H1 (cell line): ENCODE results near the gene PPM1G. TPM values are rescaled to one million over a fixed set of nuclear protein-coding genes. Genes with fewer than 3 reads are reported as not detected.

Experiments
- CTCF ChIA-PET: fragments of 300-600 bp; sonication (Branson Sonifier 250); formaldehyde crosslinking; loops from one replicate; lab custom pipeline; 2021; ENCODE audit not compliant: partially characterized antibody; lab: Charles Lee
- POLR2A ChIA-PET: fragments of 300-600 bp; sonication (Branson Sonifier 250); formaldehyde crosslinking; loops from one replicate; lab custom pipeline; 2021; ENCODE audit warnings: inconsistent platforms; ENCODE audit not compliant: partially characterized antibody; lab: Charles Lee
- DNase-seq, 2 experiments: peaks; one replicate each; pipeline versions ENCODE4 v3.0.0 to v3.0.0-alpha.2; 2010 to 2022; ENCODE audit warnings: low spot score in 2 of 2, low read depth in 1 of 2, mixed read lengths in 1 of 2
- FAIRE-seq: peaks from 2 replicates; lab custom pipeline; 2011; peaks lifted over from hg19 to GRCh38; lab: Jason Lieb, UNC
- H2AFZ ChIP-seq: 2 replicates; pipeline ENCODE4 v1.8.1; 2012; ENCODE audit warnings: low read length, inconsistent platforms
- H2AK5ac ChIP-seq: 2 replicates; pipeline ENCODE4 v1.6.1; 2013; ENCODE audit warnings: low read depth, low read length
- H2BK120ac ChIP-seq: replicated peaks from 2 replicates; pipeline ENCODE3; 2013; ENCODE audit warnings: low read depth, low read length, inconsistent platforms
- H2BK12ac ChIP-seq: 2 replicates; pipeline ENCODE4 v1.6.1; 2013; ENCODE audit warnings: low read depth, low read length
- H2BK15ac ChIP-seq: 2 replicates; pipeline ENCODE4 v1.6.1; 2013; ENCODE audit warnings: low read length
- H2BK20ac ChIP-seq: 2 replicates; pipeline ENCODE4 v1.6.1; 2013; ENCODE audit warnings: low read length
- H2BK5ac ChIP-seq: 2 replicates; pipeline ENCODE4 v1.6.1; 2013; ENCODE audit warnings: low read depth, low read length
- H3K14ac ChIP-seq: 2 replicates; pipeline ENCODE4 v1.6.1; 2013; ENCODE audit warnings: inconsistent platforms; ENCODE audit not compliant: insufficient read length
- H3K18ac ChIP-seq: 2 replicates; pipeline ENCODE4 v1.6.1; 2013; ENCODE audit warnings: low read length; ENCODE audit errors: extremely low read depth
- H3K23ac ChIP-seq: 2 replicates; pipeline ENCODE4 v1.6.1; 2013; ENCODE audit warnings: inconsistent platforms; ENCODE audit not compliant: insufficient read length
- H3K23me2 ChIP-seq: 2 replicates; pipeline ENCODE4 v1.6.1; 2013; ENCODE audit warnings: low read depth, low read length
- H3K27ac ChIP-seq: 2 replicates; pipeline ENCODE4 v1.6.1; 2011; ENCODE audit warnings: low read depth, low read length, inconsistent platforms
- H3K27me3 ChIP-seq, 4 experiments: replicated peaks in 1 of 4; 1 replicate in 1 of 4; 2 replicates in 3 of 4; pipeline versions ENCODE4 v1.6.1 to v1.8.1; 2011 to 2013; ENCODE audit warnings: low read length in 3 of 4, mild to moderate bottlenecking in 3 of 4, inconsistent platforms in 2 of 4, mixed read lengths in 2 of 4, moderate library complexity in 1 of 4; ENCODE audit not compliant: control insufficient read depth in 3 of 4, insufficient read depth in 3 of 4; ENCODE audit errors: extremely low read depth in 1 of 4
- H3K36me3 ChIP-seq, 4 experiments: 2 replicates each; pipeline versions ENCODE4 v1.6.1 to v1.8.1; 2011 to 2013; ENCODE audit warnings: mild to moderate bottlenecking in 4 of 4, low read length in 3 of 4, moderate library complexity in 2 of 4, control low read depth in 1 of 4, inconsistent platforms in 1 of 4; ENCODE audit not compliant: insufficient read depth in 4 of 4, control insufficient read depth in 2 of 4
- H3K4ac ChIP-seq: replicated peaks from 2 replicates; pipeline ENCODE3; 2013; ENCODE audit warnings: low read length, low read depth, mixed read lengths, inconsistent platforms; ENCODE audit not compliant: insufficient read length
- H3K4me1 ChIP-seq, 4 experiments: replicated peaks in 1 of 4; 1 replicate in 1 of 4; 2 replicates in 3 of 4; pipeline versions ENCODE4 v1.6.1 to v1.8.1; 2011 to 2013; ENCODE audit warnings: low read length in 3 of 4, inconsistent platforms in 2 of 4, mixed read lengths in 1 of 4; ENCODE audit not compliant: insufficient read depth in 4 of 4, control insufficient read depth in 3 of 4
- H3K4me2 ChIP-seq, 2 experiments: 2 replicates each; pipeline versions ENCODE4 v1.6.1 to v1.8.1; 2011 to 2013; ENCODE audit warnings: low read depth in 2 of 2, low read length in 2 of 2, control low read depth in 1 of 2, inconsistent platforms in 1 of 2, mild to moderate bottlenecking in 1 of 2; ENCODE audit not compliant: insufficient read depth in 1 of 2
- H3K4me3 ChIP-seq, 4 experiments: fragments of 200-600, 300-600 bp in 1 of 4; sonication (generic), shearing (Covaris generic), sonication (Bioruptor Twin) in 1 of 4; 2 replicates each; pipeline versions ENCODE4 v1.5.1 to v1.8.1; 2011 to 2016; ENCODE audit warnings: low read length in 4 of 4, low read depth in 3 of 4, control low read depth in 2 of 4, inconsistent platforms in 2 of 4, mild to moderate bottlenecking in 2 of 4, mixed read lengths in 1 of 4, moderate library complexity in 1 of 4; ENCODE audit not compliant: insufficient read depth in 2 of 4; ENCODE audit errors: extremely low read depth in 1 of 4
- H3K56ac ChIP-seq: replicated peaks from 2 replicates; pipeline ENCODE3; 2013; ENCODE audit warnings: low read depth, mild to moderate bottlenecking, mixed read lengths, low read length, inconsistent platforms; ENCODE audit not compliant: insufficient read length
- H3K79me1 ChIP-seq: 2 replicates; pipeline ENCODE4 v1.6.1; 2013; ENCODE audit warnings: low read depth, low read length, control low read depth
- H3K79me2 ChIP-seq, 2 experiments: 2 replicates each; pipeline versions ENCODE4 v1.6.1 to v1.8.1; 2012 to 2013; ENCODE audit warnings: low read length in 2 of 2, mild to moderate bottlenecking in 2 of 2, inconsistent platforms in 1 of 2; ENCODE audit not compliant: insufficient read depth in 2 of 2, control insufficient read depth in 1 of 2
- H3K9ac ChIP-seq, 4 experiments: replicated peaks in 1 of 4; 1 replicate in 1 of 4; 2 replicates in 3 of 4; pipeline versions ENCODE4 v1.6.1 to v1.8.1; 2011 to 2013; ENCODE audit warnings: low read depth in 3 of 4, low read length in 3 of 4, control low read depth in 2 of 4, mild to moderate bottlenecking in 2 of 4, moderate library complexity in 2 of 4, inconsistent platforms in 1 of 4; ENCODE audit errors: extremely low read depth in 1 of 4
- H3K9me3 ChIP-seq, 2 experiments: 2 replicates each; pipeline versions ENCODE4 v1.6.1 to v1.8.1; 2012 to 2013; ENCODE audit warnings: mild to moderate bottlenecking in 2 of 2, moderate library complexity in 2 of 2, control low read depth in 1 of 2, inconsistent platforms in 1 of 2, low read depth in 1 of 2, low read length in 1 of 2, mixed read lengths in 1 of 2; ENCODE audit not compliant: insufficient read depth in 2 of 2
- H4K20me1 ChIP-seq, 2 experiments: replicated peaks in 1 of 2; 2 replicates each; pipeline versions ENCODE3 to v1.8.1; 2011 to 2013; ENCODE audit warnings: inconsistent platforms in 2 of 2, low read length in 2 of 2, mild to moderate bottlenecking in 1 of 2; ENCODE audit not compliant: insufficient read depth in 2 of 2, control insufficient read depth in 1 of 2
- H4K5ac ChIP-seq: 2 replicates; pipeline ENCODE4 v1.6.1; 2013; ENCODE audit warnings: low read length, low read depth, mixed read lengths, inconsistent platforms; ENCODE audit not compliant: insufficient read length
- H4K8ac ChIP-seq: 2 replicates; pipeline ENCODE4 v1.8.0; 2013; ENCODE audit warnings: mild to moderate bottlenecking, moderate library complexity, low read length, inconsistent platforms; ENCODE audit not compliant: insufficient read depth; ENCODE audit errors: extremely low read depth
- H4K91ac ChIP-seq: replicated peaks from 2 replicates; pipeline ENCODE3; 2013; ENCODE audit warnings: low read length, mixed read lengths, inconsistent platforms; ENCODE audit not compliant: insufficient read length
- ASH2L ChIP-seq: fragments of 200-600, 300-600 bp; sonication (generic); IDR thresholded peaks from one replicate; pipeline ENCODE4 v1.7.1; 2017; ENCODE audit warnings: low read length
- GTF2F1 ChIP-seq: IDR thresholded peaks from 2 replicates; pipeline ENCODE4 v1.6.1; 2012; ENCODE audit warnings: low read depth, low read length, improper control_type of control experiment, borderline replicate concordance
- HDAC2 ChIP-seq, 2 experiments: fragments of 300-600 bp in 1 of 2; sonication (generic) in 1 of 2; IDR thresholded peaks; 2 replicates each; pipeline ENCODE4 v1.6.1; 2011 to 2012; ENCODE audit warnings: low read depth in 2 of 2, low read length in 2 of 2, mild to moderate bottlenecking in 2 of 2, moderate library complexity in 2 of 2, borderline replicate concordance in 1 of 2, inconsistent platforms in 1 of 2
- KDM5A ChIP-seq: fragments of 200-600 bp; IDR thresholded peaks from 2 replicates; pipeline ENCODE4 v1.7.1; 2012; ENCODE audit warnings: mild to moderate bottlenecking, low read length, inconsistent platforms, mixed read lengths
- NANOG ChIP-seq: IDR thresholded peaks from 2 replicates; pipeline ENCODE4 v1.6.1; 2011; ENCODE audit warnings: low read length, low read depth, mild to moderate bottlenecking, inconsistent platforms; ENCODE audit not compliant: insufficient read depth, poor library complexity, severe bottlenecking
- POLR2A ChIP-seq, 2 experiments: IDR thresholded peaks; 1 replicate in 1 of 2; 2 replicates in 1 of 2; pipeline ENCODE4 v1.6.1; 2011; ENCODE audit warnings: low read depth in 2 of 2, low read length in 2 of 2, mild to moderate bottlenecking in 2 of 2; ENCODE audit errors: control extremely low read depth in 1 of 2
- POLR2AphosphoS5 ChIP-seq: IDR thresholded peaks from 2 replicates; pipeline ENCODE4 v1.6.1; 2011; ENCODE audit warnings: low read depth, low read length
- RNF2 ChIP-seq: fragments of 200-900, 300-1000 bp; sonication (generic); IDR thresholded peaks from 2 replicates; pipeline ENCODE4 v1.7.1; 2016; ENCODE audit warnings: borderline replicate concordance, low read depth, mild to moderate bottlenecking, antibody characterized with exemption, low read length; ENCODE audit not compliant: poor library complexity, severe bottlenecking; ENCODE audit errors: missing control alignments
- SAP30 ChIP-seq: fragments of 300-600 bp; sonication (generic); IDR thresholded peaks from 2 replicates; pipeline ENCODE4 v1.7.1; 2012; ENCODE audit warnings: low read length, moderate library complexity, mild to moderate bottlenecking, inconsistent platforms; ENCODE audit not compliant: insufficient read depth, insufficient replicate concordance
- SIRT6 ChIP-seq: IDR thresholded peaks from one replicate; pipeline ENCODE4 v1.7.1; 2012; ENCODE audit warnings: low read length, inconsistent platforms
- TCF12 ChIP-seq: IDR thresholded peaks from 2 replicates; pipeline ENCODE4 v1.6.1; 2011; ENCODE audit warnings: low read depth, mild to moderate bottlenecking, low read length
- WGBS, 2 experiments: shearing (Covaris generic) in 1 of 2; methylation state at CpG; one replicate each; pipeline versions ENCODE4 v1.1.6 to v1.1.7; 2013 to 2015; ENCODE audit warnings: low lambda C conversion rate in 2 of 2, mixed read lengths in 2 of 2, inconsistent platforms in 1 of 2, low coverage in 1 of 2, missing lambda C conversion rate in 1 of 2; ENCODE audit not compliant: insufficient replicate concordance in 2 of 2, insufficient coverage in 1 of 2, insufficient read length in 1 of 2; ENCODE audit errors: extremely low coverage in 1 of 2, missing lambda C conversion rate in 1 of 2; 5-methylcytosine and 5-hydroxymethylcytosine counted together
- polyA plus RNA-seq, 7 experiments: library from polyadenylated mRNA; depleted of rRNA in 3 of 7; stranded (reverse) in 5 of 7; unstranded in 2 of 7; fragments of >200 nt in 5 of 7; fragments of 200-250 nt in 2 of 7; gene quantifications; 1 replicate in 5 of 7; 2 replicates in 1 of 7; 4 replicates in 1 of 7; pipeline versions ENCODE4 v1.2.1 to v1.2.3, GENCODE V29; 2011 to 2013; ENCODE audit warnings: missing spikeins in 2 of 7, mixed read lengths in 2 of 7
- total RNA-seq: library from RNA; stranded (reverse); fragmentation: NEBNext Ultra II Directional; extraction: Animal tissue kit (Norgen Biotek cat#: 25700); gene quantifications from 2 replicates; pipeline ENCODE4 v1.2.1, GENCODE V29; 2021
- TF ChIP-seq, protein P1 (sequence below): IDR thresholded peaks from 2 replicates; pipeline ENCODE4 v1.6.1; 2012; ENCODE audit warnings: low read length, inconsistent platforms

Gene PPM1G
- total and polyA plus RNA-seq, 2 of the 8 experiments (the other 6 are each of a cell fraction or from before 2014, with no cell fraction given): 73.3 to 203 TPM

DNA sequence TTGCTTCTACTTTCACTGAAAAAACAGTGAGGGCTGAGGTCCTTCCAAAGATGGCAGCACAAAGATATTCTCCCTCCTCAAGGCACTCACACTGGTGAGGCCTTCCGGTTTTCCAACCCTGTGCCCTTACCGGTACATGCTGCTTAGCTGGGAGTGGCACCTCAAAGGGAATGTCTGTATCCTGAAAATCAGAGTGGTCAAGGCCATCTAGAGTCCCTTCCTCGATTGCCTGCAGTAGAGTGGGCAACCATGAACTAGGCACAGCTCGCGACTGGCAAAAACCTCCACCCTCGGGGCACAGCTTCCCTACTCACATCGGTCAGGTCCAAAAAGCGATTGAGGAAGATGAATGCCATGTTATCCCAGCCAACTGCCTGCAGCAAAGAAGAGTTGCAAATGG is 36.2 kb upstream of the PPM1G start:
- Histone ChIP-seq H3K4me3 (no peak overlapping the region), H2BK120ac (no peak overlapping the region), H3K23ac (no peak overlapping the region), H3K56ac (no peak overlapping the region), H4K20me1 (no peaks in the 10 kb centered on the region), H3K14ac (no peak overlapping the region), H3K9me3 (no peaks in the 10 kb centered on the region), H3K9ac (no peak overlapping the region), H2BK12ac (no peak overlapping the region), H4K5ac (no peak overlapping the region), H3K27me3 (no peaks in the 10 kb centered on the region), H3K36me3 (peaks cover 3 to 23% (median 9%) of the 10 kb centered on the region in 4 experiments; a peak in 7 of 8 replicates), H3K23me2 (peaks cover 8% of the 10 kb centered on the region), H3K79me1 (no peaks in the 10 kb centered on the region; the same call in 1 of the 2 replicates), H2BK15ac (no peak overlapping the region), H3K4me1 (peaks cover 0 to 14% (median 8%) of the 10 kb centered on the region in 4 experiments; a peak in 5 of 7 replicates), H3K27ac (no peak overlapping the region), H4K91ac (no peak overlapping the region), H3K79me2 (no peaks in the 10 kb centered on the region), H3K4ac (no peak overlapping the region), H2AK5ac (no peak overlapping the region), H3K4me2 (no peak overlapping the region), H4K8ac (no peak overlapping the region), H2BK20ac (no peak overlapping the region), H2AFZ (no peak overlapping the region), H2BK5ac (no peak overlapping the region), H3K18ac (no peak overlapping the region)
- 95% methylated on average over 8 of the region's 8 CpGs; no CpG with 5 or more reads in 1 of the 2 experiments for WGBS, 2 experiments
- TF ChIP-seq TCF12: no peak
- TF ChIP-seq KDM5A: no peak
- no peak for TF ChIP-seq RNF2
- TF ChIP-seq GTF2F1: no peak
- no peak for TF ChIP-seq POLR2A (IDR thresholded peaks at IDR 0.05; ENCODE audit: control extremely low read depth in 1 of 2, low read depth in 2 of 2, low read length in 2 of 2)
- no peak for TF ChIP-seq SAP30
- no peak for TF ChIP-seq SIRT6
- no peak for TF ChIP-seq NANOG
- TF ChIP-seq, protein P1, sequence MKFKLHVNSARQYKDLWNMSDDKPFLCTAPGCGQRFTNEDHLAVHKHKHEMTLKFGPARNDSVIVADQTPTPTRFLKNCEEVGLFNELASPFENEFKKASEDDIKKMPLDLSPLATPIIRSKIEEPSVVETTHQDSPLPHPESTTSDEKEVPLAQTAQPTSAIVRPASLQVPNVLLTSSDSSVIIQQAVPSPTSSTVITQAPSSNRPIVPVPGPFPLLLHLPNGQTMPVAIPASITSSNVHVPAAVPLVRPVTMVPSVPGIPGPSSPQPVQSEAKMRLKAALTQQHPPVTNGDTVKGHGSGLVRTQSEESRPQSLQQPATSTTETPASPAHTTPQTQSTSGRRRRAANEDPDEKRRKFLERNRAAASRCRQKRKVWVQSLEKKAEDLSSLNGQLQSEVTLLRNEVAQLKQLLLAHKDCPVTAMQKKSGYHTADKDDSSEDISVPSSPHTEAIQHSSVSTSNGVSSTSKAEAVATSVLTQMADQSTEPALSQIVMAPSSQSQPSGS: no peak
- TF ChIP-seq POLR2AphosphoS5: no peak
- TF ChIP-seq ASH2L: no peak
- TF ChIP-seq HDAC2 (IDR thresholded peaks at IDR 0.05; ENCODE audit: borderline replicate concordance in 1 of 2, low read depth in 2 of 2, low read length in 2 of 2): no peak
- FAIRE-seq (no peak), DNase-seq (no peak)
- ChIA-PET POLR2A (interaction anchor here (0.6 to 1.5 kb wide), 6 partner anchors 10 to 224 kb away, joined by 3 to 10 read pairs (median 4); partner anchors contain the start of genes GTF3C2, NRBP1 and PPM1G), CTCF (no interaction called here)
